HepG2 (cell line): ENCODE measurements around the gene AKAP6. TPM values are rescaled to one million over a fixed set of nuclear protein-coding genes. Genes with fewer than 3 reads are reported as not detected.

Source experiments
- CERS6 ChIP-seq: sonication (generic); formaldehyde crosslinking; IDR thresholded peaks from 2 replicates; pipeline ENCODE4 v1.5.0; 2020; ENCODE audit warnings: missing genetic modification reagents
- FOXA1 ChIP-seq, 2 experiments: fragments of 450-650 bp in 1 of 2; sonication (generic) in 1 of 2; formaldehyde crosslinking in 1 of 2; IDR thresholded peaks; 2 replicates each; pipeline versions ENCODE4 v1.4.0 to v1.6.1; 2016 to 2020; ENCODE audit warnings: missing genetic modification reagents in 1 of 2
- NCOA1 ChIP-seq: sonication (generic); formaldehyde crosslinking; IDR thresholded peaks from 2 replicates; pipeline ENCODE4 v1.9.0; 2021; ENCODE audit warnings: missing genetic modification reagents
- PPARG ChIP-seq: conservative IDR thresholded peaks from 2 replicates; pipeline ENCODE4 v1.6.1; 2016; ENCODE audit warnings: missing biosample characterization, missing genetic modification reagents
- RERE ChIP-seq: IDR thresholded peaks from 2 replicates; pipeline ENCODE4 v1.6.1; 2016; ENCODE audit warnings: low read depth, missing genetic modification reagents, missing compliant biosample characterization
- SNAI1 ChIP-seq: sonication (generic); formaldehyde crosslinking; IDR thresholded peaks from 2 replicates; pipeline ENCODE4 v1.5.0; 2020; ENCODE audit warnings: mild to moderate bottlenecking, missing genetic modification reagents, borderline replicate concordance
- ZNF83 ChIP-seq: sonication (generic); formaldehyde crosslinking; IDR thresholded peaks from 2 replicates; pipeline ENCODE4 v1.4.0; 2020; ENCODE audit warnings: missing genetic modification reagents, mild to moderate bottlenecking, borderline replicate concordance
- polyA plus RNA-seq, 8 experiments: library from polyadenylated mRNA; depleted of rRNA in 3 of 8; stranded (reverse) in 7 of 8; unstranded in 1 of 8; fragments of >200 nt; fragmentation: Illumina TruSeq in 4 of 8; extraction: Trizol in 4 of 8; gene quantifications; 2 replicates each; pipeline versions ENCODE4 v1.2.1 to v1.2.3, GENCODE V29; 2011 to 2016; ENCODE audit warnings: low read depth in 4 of 8, missing spikeins in 1 of 8, mixed read lengths in 1 of 8; ENCODE audit not compliant: insufficient read depth in 1 of 8
- total RNA-seq, 5 experiments: library from RNA; depleted of rRNA; stranded (reverse); fragments of >200 nt; fragmentation: Illumina TruSeq; extraction: Trizol; gene quantifications; 2 replicates each; pipeline ENCODE4 v1.2.3, GENCODE V29; 2016; ENCODE audit warnings: low read depth in 1 of 5
- TF ChIP-seq, protein P1 (sequence below): sonication (generic); formaldehyde crosslinking; IDR thresholded peaks from 2 replicates; pipeline ENCODE4 v1.5.0; 2020; ENCODE audit warnings: mild to moderate bottlenecking, missing genetic modification reagents, borderline replicate concordance
- TF ChIP-seq, protein P2 (sequence below): IDR thresholded peaks from 2 replicates; pipeline ENCODE4 v1.6.1; 2012; ENCODE audit warnings: low read depth, low read length, improper control_type of control experiment

Gene AKAP6
- total and polyA plus RNA-seq, 2 of the 13 experiments (the other 11 are each of a cell fraction or from before 2014, with no cell fraction given): 1.4 TPM

DNA sequence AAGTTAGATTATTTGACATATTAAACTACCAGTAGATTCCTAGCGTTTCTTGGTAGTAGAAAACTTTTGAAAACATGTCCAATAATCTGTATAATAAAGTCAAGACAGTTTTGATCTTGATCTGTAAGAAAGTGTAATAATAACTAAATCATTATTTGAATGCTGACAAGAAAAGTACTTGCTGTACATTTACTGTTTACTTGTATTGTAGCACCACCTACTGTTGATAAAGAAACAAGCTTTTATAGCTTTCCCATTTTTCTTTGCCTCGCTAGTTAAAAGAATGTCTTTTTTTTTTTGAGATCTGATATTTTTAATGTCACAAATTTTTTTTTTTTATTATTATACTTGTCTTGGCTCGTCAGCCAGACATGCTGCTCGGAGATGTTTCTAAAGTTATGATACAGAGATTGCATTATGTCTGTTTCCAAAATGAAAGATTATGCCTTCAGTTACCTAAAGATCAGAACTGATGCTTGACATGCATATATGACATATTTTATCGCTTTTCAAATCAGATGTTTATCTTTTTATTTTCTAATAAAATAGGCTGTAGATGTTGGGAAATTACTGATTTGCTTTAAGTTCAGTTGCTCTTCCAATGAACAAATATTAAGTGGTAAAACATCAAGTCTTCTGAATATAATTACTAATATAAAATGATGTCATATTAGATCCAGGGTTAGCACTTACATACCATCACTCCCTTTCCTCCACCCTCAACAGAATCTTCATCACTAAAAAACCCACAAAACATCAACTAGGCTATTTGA, 140.5 kb downstream of the AKAP6 start (continued):
- TF ChIP-seq, protein P1, sequence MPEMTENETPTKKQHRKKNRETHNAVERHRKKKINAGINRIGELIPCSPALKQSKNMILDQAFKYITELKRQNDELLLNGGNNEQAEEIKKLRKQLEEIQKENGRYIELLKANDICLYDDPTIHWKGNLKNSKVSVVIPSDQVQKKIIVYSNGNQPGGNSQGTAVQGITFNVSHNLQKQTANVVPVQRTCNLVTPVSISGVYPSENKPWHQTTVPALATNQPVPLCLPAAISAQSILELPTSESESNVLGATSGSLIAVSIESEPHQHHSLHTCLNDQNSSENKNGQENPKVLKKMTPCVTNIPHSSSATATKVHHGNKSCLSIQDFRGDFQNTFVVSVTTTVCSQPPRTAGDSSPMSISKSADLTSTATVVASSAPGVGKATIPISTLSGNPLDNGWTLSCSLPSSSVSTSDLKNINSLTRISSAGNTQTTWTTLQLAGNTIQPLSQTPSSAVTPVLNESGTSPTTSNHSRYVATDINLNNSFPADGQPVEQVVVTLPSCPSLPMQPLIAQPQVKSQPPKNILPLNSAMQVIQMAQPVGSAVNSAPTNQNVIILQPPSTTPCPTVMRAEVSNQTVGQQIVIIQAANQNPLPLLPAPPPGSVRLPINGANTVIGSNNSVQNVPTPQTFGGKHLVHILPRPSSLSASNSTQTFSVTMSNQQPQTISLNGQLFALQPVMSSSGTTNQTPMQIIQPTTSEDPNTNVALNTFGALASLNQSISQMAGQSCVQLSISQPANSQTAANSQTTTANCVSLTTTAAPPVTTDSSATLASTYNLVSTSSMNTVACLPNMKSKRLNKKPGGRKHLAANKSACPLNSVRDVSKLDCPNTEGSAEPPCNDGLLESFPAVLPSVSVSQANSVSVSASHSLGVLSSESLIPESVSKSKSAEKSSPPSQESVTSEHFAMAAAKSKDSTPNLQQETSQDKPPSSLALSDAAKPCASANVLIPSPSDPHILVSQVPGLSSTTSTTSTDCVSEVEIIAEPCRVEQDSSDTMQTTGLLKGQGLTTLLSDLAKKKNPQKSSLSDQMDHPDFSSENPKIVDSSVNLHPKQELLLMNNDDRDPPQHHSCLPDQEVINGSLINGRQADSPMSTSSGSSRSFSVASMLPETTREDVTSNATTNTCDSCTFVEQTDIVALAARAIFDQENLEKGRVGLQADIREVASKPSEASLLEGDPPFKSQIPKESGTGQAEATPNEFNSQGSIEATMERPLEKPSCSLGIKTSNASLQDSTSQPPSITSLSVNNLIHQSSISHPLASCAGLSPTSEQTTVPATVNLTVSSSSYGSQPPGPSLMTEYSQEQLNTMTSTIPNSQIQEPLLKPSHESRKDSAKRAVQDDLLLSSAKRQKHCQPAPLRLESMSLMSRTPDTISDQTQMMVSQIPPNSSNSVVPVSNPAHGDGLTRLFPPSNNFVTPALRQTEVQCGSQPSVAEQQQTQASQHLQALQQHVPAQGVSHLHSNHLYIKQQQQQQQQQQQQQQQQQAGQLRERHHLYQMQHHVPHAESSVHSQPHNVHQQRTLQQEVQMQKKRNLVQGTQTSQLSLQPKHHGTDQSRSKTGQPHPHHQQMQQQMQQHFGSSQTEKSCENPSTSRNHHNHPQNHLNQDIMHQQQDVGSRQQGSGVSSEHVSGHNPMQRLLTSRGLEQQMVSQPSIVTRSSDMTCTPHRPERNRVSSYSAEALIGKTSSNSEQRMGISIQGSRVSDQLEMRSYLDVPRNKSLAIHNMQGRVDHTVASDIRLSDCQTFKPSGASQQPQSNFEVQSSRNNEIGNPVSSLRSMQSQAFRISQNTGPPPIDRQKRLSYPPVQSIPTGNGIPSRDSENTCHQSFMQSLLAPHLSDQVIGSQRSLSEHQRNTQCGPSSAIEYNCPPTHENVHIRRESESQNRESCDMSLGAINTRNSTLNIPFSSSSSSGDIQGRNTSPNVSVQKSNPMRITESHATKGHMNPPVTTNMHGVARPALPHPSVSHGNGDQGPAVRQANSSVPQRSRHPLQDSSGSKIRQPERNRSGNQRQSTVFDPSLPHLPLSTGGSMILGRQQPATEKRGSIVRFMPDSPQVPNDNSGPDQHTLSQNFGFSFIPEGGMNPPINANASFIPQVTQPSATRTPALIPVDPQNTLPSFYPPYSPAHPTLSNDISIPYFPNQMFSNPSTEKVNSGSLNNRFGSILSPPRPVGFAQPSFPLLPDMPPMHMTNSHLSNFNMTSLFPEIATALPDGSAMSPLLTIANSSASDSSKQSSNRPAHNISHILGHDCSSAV: no peak
- TF ChIP-seq, protein P2, sequence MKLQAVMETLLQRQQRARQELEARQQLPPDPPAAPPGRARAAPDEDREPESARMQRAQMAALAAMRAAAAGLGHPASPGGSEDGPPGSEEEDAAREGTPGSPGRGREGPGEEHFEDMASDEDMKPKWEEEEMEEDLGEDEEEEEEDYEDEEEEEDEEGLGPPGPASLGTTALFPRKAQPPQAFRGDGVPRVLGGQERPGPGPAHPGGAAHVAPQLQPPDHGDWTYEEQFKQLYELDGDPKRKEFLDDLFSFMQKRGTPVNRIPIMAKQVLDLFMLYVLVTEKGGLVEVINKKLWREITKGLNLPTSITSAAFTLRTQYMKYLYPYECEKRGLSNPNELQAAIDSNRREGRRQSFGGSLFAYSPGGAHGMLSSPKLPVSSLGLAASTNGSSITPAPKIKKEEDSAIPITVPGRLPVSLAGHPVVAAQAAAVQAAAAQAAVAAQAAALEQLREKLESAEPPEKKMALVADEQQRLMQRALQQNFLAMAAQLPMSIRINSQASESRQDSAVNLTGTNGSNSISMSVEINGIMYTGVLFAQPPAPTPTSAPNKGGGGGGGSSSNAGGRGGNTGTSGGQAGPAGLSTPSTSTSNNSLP: 0 out of 2 replicates have a peak, but pooled peaks have one; percentile 46
- TF ChIP-seq PPARG (peak; percentile 23; the same call in 1 of the 2 replicates), RERE (CRISPR knock-in tag) (no peak), CERS6 (CRISPR knock-in tag) (no peak), NCOA1 (CRISPR knock-in tag) (no peak), FOXA1 (IDR thresholded peaks at IDR 0.05) (no peak), FOXA1 (CRISPR knock-in tag; IDR thresholded peaks at IDR 0.05) (peak; percentile 17; the same call in 1 of the 2 replicates), SNAI1 (CRISPR knock-in tag) (no peak), ZNF83 (CRISPR knock-in tag) (no peak)
